Activated T-helper 17 cell treated with anti-CD3 and anti-CD28 coated beads, Interleukin-2, amount 50 U/mL, for 72 hours (primary cell): ENCODE results near the gene GSAP. TPM values are rescaled to one million over a fixed set of nuclear protein-coding genes. Genes with fewer than 3 reads are reported as not detected.

Source experiments
- ATAC-seq: fragments of 150-1000 bp; cut with Tn5 transposase; replicated peaks from 2 replicates; pipeline ENCODE4 v1.10.0; 2021; ENCODE audit warnings: mild to moderate bottlenecking, moderate library complexity
- H3K27ac Mint-ChIP-seq: one replicate; pipeline ENCODE4 v1.8.0; 2022; ENCODE audit warnings: mixed read lengths
- H3K27me3 Mint-ChIP-seq: one replicate; pipeline ENCODE4 v1.8.0; 2022; ENCODE audit warnings: mixed read lengths
- H3K36me3 Mint-ChIP-seq: one replicate; pipeline ENCODE4 v1.8.0; 2022; ENCODE audit warnings: low read depth, mild to moderate bottlenecking, mixed read lengths
- H3K4me1 Mint-ChIP-seq: one replicate; pipeline ENCODE4 v1.8.0; 2022; ENCODE audit warnings: mixed read lengths
- H3K4me3 Mint-ChIP-seq: one replicate; pipeline ENCODE4 v1.8.0; 2022; ENCODE audit warnings: mild to moderate bottlenecking, mixed read lengths
- H3K9me3 Mint-ChIP-seq: one replicate; pipeline ENCODE4 v1.8.0; 2022; ENCODE audit warnings: mixed read lengths
- total RNA-seq, 2 donors: library from RNA; stranded (reverse); gene quantifications; one replicate each; pipeline ENCODE4 v1.2.3, GENCODE V29; 2022

The GSAP gene
- total RNA-seq, 2 donors from 2014 or later = 1.1 to 2.9 TPM

GRCh38 chr7:77269360-77270093 is 146.6 kb downstream of the GSAP start:
- ATAC-seq = no peak
- no peak overlapping the region for H3K27ac Mint-ChIP-seq
- no peaks in the 10 kb centered on the region for H3K9me3 Mint-ChIP-seq
- no peaks in the 10 kb centered on the region for H3K27me3 Mint-ChIP-seq
- peaks cover 16% of the 10 kb centered on the region for H3K4me1 Mint-ChIP-seq
- H3K36me3 Mint-ChIP-seq = no peaks in the 10 kb centered on the region
- H3K4me3 Mint-ChIP-seq = no peak overlapping the region

GRCh38 chr7:77266291-77266794 is 149.8 kb downstream of the GSAP start:
- Mint-ChIP-seq H3K9me3 (no peaks in the 10 kb centered on the region), H3K27ac (peak overlapping the region; percentile 81), H3K4me3 (peak overlapping the region; percentile 7), H3K27me3 (no peaks in the 10 kb centered on the region), H3K4me1 (peaks cover 16% of the 10 kb centered on the region), H3K36me3 (no peaks in the 10 kb centered on the region)
- ATAC-seq = peak; percentile 97

GRCh38 chr7:77265666-77266065 is 150.5 kb downstream of the GSAP start:
- ATAC-seq = peak; percentile 4
- Mint-ChIP-seq H3K4me1 (peaks cover 16% of the 10 kb centered on the region), H3K27me3 (no peaks in the 10 kb centered on the region), H3K27ac (peak overlapping the region; percentile 81), H3K4me3 (peak overlapping the region; percentile 7), H3K9me3 (no peaks in the 10 kb centered on the region), H3K36me3 (no peaks in the 10 kb centered on the region)

GRCh38 chr7:77262316-77262715 is 153.8 kb downstream of the GSAP start:
- H3K27me3 Mint-ChIP-seq = no peaks in the 10 kb centered on the region
- H3K27ac Mint-ChIP-seq = no peak overlapping the region
- ATAC-seq = no peak
- H3K4me1 Mint-ChIP-seq = peaks cover 9% of the 10 kb centered on the region
- H3K4me3 Mint-ChIP-seq = no peak overlapping the region
- H3K36me3 Mint-ChIP-seq = no peaks in the 10 kb centered on the region
- H3K9me3 Mint-ChIP-seq = no peaks in the 10 kb centered on the region

Other genes with a start within 250 kb of the GSAP start
- under 1 TPM; 0.16 to 0.56 TPM for gene FGL2, start 216.5 kb downstream of the GSAP start, total RNA-seq
- gene PTPN12, start 120.9 kb upstream of the GSAP start, total RNA-seq = 10 to 100 TPM; 10.8 to 11.7 TPM